Measurements from ENCODE around the gene PRKCE. TPM values are rescaled to one million over a fixed set of nuclear protein-coding genes. Genes with fewer than 3 reads are reported as not detected.

The PRKCE gene
- total and polyA plus RNA-seq, 2 of the 8 experiments (the other 6 are each of a cell fraction or from before 2014, with no cell fraction given) = 0.54 to 2.1 TPM

DNA sequence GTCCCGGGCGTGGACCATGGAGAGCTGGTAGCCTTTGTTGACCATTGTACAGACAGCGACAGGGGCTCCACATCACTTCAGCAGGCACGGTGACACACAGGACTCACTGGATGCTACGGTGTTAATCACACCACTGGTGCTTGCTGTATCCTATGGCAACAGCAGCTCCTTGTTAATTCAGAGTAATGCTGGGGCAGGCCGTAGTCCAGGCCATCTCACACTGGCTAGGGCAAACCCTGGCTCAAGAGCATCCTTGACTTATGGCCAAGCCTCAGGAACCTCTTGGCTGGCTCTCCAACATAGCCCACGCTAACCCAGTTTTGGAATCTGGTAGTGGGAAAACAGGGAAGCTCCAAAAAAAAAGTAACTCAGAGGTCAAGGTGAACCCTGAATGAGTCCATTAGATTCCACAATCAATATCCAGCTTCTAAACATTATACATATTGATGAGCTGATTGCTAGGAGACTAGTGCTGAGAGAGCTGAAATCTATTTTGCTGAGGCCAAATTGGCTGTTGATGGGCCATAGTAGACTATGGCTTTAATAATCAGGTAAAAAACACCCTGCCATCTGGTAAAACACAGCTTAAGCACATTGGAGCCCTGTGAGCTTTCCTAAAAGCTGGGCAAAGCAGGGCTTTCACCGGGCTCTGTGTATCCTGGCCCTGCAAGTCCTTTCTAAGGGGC is 253.6 kb downstream of the PRKCE start (continued):
- TF ChIP-seq CHD7 (IDR thresholded peaks at IDR 0.05; ENCODE audit: insufficient replicate concordance, low read length) (no peak), PHF8 (conservative IDR thresholded peaks at IDR 0.05; ENCODE audit: low read depth, low read length) (no peak), CREB1 (IDR thresholded peaks at IDR 0.05) (no peak), HDAC2 (IDR thresholded peaks at IDR 0.05; ENCODE audit: borderline replicate concordance in 1 of 2, low read depth in 2 of 2, low read length in 2 of 2) (no peak), POLR2AphosphoS5 (IDR thresholded peaks at IDR 0.05; ENCODE audit: low read depth, low read length) (no peak)
